Heart left ventricle (tissue), 16 donors: ENCODE results near the gene ADGRA1. TPM values are rescaled to one million over a fixed set of nuclear protein-coding genes. Genes with fewer than 3 reads are reported as not detected.

Experiments used
- ATAC-seq, 4 donors: fragments of 200-7000 bp; cut with Tn5 transposase; one replicate each; pipeline ENCODE4 v1.9.1; 2020 to 2022; ENCODE audit warnings: moderate library complexity in 4 of 4, mild to moderate bottlenecking in 3 of 4, moderate number of reproducible peaks in 1 of 4
- DNase-seq, 5 donors: peaks; one replicate each; pipeline ENCODE4 v3.0.0-alpha.2; 2020
- H3K27ac ChIP-seq, 12 donors: fragments of 200-600 bp; sonication (generic) in 4 of 12; one replicate each; pipeline versions ENCODE4 v1.5.0 to v1.8.0; 2016 to 2022; ENCODE audit warnings: mild to moderate bottlenecking in 2 of 12
- H3K27me3 ChIP-seq, 9 donors: fragments of 200-600 bp; sonication (generic) in 2 of 9; one replicate each; pipeline versions ENCODE4 v1.5.1 to v1.8.0; 2016 to 2022; ENCODE audit warnings: mild to moderate bottlenecking in 3 of 9
- H3K36me3 ChIP-seq, 9 donors: fragments of 200-600 bp; sonication (generic) in 2 of 9; one replicate each; pipeline versions ENCODE4 v1.5.0 to v1.8.0; 2018 to 2022; ENCODE audit warnings: mild to moderate bottlenecking in 2 of 9
- H3K4me1 ChIP-seq, 12 donors: fragments of 200-600 bp; sonication (generic) in 4 of 12; one replicate each; pipeline versions ENCODE4 v1.5.0 to v1.8.0; 2016 to 2022; ENCODE audit warnings: mild to moderate bottlenecking in 3 of 12
- H3K4me3 ChIP-seq, 12 donors: fragments of 200-600 bp; sonication (generic) in 4 of 12; one replicate each; pipeline versions ENCODE4 v1.5.0 to v1.8.0; 2017 to 2022; ENCODE audit warnings: mild to moderate bottlenecking in 9 of 12, moderate library complexity in 4 of 12
- H3K9me3 ChIP-seq, 12 donors: fragments of 200-600 bp; sonication (generic) in 4 of 12; one replicate each; pipeline versions ENCODE4 v1.5.0 to v1.8.0; 2016 to 2022; ENCODE audit warnings: mild to moderate bottlenecking in 1 of 12
- POLR2A ChIP-seq, 2 donors: fragments of 450-650 bp; IDR thresholded peaks; one replicate each; pipeline ENCODE4 v1.6.1; 2017; ENCODE audit warnings: antibody characterized with exemption in 2 of 2, mild to moderate bottlenecking in 2 of 2, moderate library complexity in 2 of 2
- WGBS, 4 donors: extraction: QIAGEN DNeasy Blood & Tissue Kit in 2 of 4; methylation state at CpG; one replicate each; pipeline versions ENCODE4 v1.1.5 to v1.1.7; 2013 to 2018; 5-methylcytosine and 5-hydroxymethylcytosine counted together
- intact Hi-C, 10 donors: fragments of 100-400 bp; cut with DNase I; formaldehyde crosslinking; loops; one replicate each; pipeline versions ENCODE4 v1.11.1 to v1.14.2; 2022
- polyA plus RNA-seq, 2 donors: library from polyadenylated mRNA; stranded (reverse); fragments of 200-250 nt; gene quantifications; one replicate each; pipeline ENCODE4 v1.2.3, GENCODE V29; 2013
- total RNA-seq, 9 donors: library from RNA; depleted of rRNA in 2 of 9; stranded (reverse); fragments of >200 nt in 2 of 9; fragmentation: NEBNext Ultra II Directional in 3 of 9; extraction: Animal tissue kit (Norgen Biotek cat#: 25700) in 3 of 9; gene quantifications; one replicate each; pipeline versions ENCODE4 v1.1.0 to v1.2.4, GENCODE V29; 2016 to 2023
- TF ChIP-seq, protein P1 (sequence below), 12 donors: fragments of 200-600 bp; sonication (generic) in 4 of 12; IDR thresholded peaks; one replicate each; pipeline versions ENCODE4 v1.5.0 to v1.8.0; 2018 to 2022; ENCODE audit warnings: antibody characterized with exemption in 12 of 12, mild to moderate bottlenecking in 5 of 12
- donor health status: ischemic (EF 13 %, LVEDD 7.1; RV severe dilation, severe dysfunction).
- donor health status: healthy with polysubstance abuse.
- donor health status: DM: no; HTN: yes; CAD: no.
- donor health status: DM: no; HTN: no; CAD: no.
- donor health status: ischemic (EF 25% LVEDD 6.9; RV normal size, moderate dysfunction).
- donor health status: ischemic (EF 25% LVEDD 5.7; RV mildly dilated, moderate dysfunction).
- donor health status: healthy.
- donor health status: DM: yes; HTN: yes; CAD: no.
- donor health status: ischemic (EF 35%, LVEDD 5.7; RV mildly dilated, moderate dysfunction).
- donor health status: nonischemic (EF 11% LVEDD 7.7; RV severe dilation, severe dysfunction).
- donor health status: DM: yes; HTN: yes; CAD: no.
- donor health status: PGD.
- donor health status: ischemic (EF 29% LVEDD 5.4; RV normal size, mild dysfunction).
- donor health status: nonischemic (EF 23%, LVEDD 6.1; RV moderate dilation, normal function).

Gene ADGRA1
- total and polyA plus RNA-seq, 11 donors: 0.03 to 0.19 (median 0.13) TPM; not detected in 8

DNA sequence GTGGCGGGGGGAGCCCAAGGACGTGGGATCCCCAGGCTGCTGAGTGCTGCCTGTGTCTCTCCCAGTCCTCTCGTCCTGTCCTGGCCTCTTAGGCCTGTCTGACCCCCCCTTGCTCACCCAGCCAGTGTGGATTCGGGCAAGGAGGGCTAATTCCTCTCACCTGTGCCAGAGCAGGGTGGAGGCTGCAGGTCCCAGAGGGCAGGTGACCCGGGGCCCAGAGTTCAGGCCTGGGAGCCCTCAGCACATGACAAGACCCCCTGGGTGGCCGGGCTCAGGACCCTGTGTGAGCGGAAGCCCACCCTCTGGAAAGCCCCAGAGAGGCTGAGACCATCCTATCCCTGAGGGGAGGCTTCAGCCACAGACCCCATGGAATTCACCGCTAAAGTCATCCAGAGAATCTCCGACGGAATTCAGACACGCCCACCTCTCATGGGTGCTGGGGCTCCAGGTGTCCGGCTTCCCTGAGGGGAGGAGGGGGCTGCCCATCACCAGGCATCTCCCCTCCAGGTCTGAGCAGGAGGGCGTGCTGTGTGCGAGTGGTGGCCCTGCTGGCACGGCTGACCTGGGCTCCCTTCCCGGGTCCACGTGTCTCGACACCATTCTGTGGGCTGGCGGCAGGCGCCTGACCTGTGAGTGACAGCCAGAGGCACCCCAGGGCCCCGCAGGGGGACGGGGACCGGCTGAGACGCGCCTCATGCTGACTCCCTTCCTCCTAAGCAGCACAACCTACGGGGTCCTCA lies 77.3 kb downstream of the ADGRA1 start:
- TF ChIP-seq, protein P1, sequence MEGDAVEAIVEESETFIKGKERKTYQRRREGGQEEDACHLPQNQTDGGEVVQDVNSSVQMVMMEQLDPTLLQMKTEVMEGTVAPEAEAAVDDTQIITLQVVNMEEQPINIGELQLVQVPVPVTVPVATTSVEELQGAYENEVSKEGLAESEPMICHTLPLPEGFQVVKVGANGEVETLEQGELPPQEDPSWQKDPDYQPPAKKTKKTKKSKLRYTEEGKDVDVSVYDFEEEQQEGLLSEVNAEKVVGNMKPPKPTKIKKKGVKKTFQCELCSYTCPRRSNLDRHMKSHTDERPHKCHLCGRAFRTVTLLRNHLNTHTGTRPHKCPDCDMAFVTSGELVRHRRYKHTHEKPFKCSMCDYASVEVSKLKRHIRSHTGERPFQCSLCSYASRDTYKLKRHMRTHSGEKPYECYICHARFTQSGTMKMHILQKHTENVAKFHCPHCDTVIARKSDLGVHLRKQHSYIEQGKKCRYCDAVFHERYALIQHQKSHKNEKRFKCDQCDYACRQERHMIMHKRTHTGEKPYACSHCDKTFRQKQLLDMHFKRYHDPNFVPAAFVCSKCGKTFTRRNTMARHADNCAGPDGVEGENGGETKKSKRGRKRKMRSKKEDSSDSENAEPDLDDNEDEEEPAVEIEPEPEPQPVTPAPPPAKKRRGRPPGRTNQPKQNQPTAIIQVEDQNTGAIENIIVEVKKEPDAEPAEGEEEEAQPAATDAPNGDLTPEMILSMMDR (IDR thresholded peaks at IDR 0.05): no peak
- TF ChIP-seq POLR2A (IDR thresholded peaks at IDR 0.05): no peak

DNA sequence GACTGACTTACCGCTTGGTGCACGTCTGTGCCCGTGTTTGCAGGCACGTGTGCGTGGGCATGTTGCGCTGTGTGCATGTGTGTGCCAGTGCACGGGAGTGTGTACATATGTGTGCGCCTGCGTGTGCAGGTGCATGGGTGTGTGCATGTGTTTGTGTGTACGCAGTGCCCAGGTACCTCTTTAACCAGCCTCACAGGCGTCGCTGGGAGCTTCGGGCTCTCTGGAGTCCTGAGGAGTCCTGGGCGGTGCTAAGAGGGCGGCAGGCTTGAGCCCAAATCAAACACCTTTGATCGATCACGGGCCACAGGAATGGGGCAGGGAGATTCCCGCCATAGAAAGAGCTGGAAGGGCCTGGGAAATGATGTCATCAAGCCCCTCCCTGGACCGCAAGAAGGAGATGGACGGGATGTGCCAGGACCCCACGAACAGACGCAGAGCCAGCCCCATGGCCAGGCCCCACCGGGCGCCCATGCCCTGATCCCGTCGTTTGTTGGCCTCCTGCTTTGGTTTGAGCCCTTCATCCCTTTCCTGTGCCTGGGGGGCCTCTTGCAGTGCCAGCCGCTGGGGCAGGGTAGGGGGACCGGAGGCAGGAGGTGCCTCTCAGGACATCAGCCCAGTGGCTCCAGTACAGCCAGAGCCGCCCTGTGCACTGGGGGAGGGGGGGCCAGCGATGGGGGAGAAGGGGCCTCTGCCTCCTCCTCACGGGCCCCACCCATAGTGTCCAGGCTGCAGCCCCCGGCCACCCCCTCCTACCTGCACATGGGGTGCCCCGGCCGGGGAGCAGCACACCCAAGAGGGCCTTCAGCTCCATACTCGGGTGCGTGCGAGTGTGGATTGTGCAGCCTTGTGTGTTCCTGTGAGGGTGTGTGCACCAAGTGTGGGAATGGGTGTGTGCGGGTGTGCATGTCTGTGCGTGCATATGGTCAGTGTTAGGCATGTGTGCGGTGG lies 78.1 kb downstream of the ADGRA1 start:
- TF ChIP-seq POLR2A (IDR thresholded peaks at IDR 0.05): no peak
- TF ChIP-seq, protein P1 (IDR thresholded peaks at IDR 0.05): no peak
- Histone ChIP-seq H3K9me3 (no peaks in the 10 kb centered on the region), H3K4me1 (peaks cover 0 to 11% (median 7%) of the 10 kb centered on the region in 12 donors), H3K27me3 (peaks cover 11 to 48% (median 22%) of the 10 kb centered on the region in 9 donors), H3K27ac (no peak overlapping the region), H3K36me3 (no peaks in the 10 kb centered on the region), H3K4me3 (no peak overlapping the region)
- intact Hi-C loops: no loop called here
- DNase-seq (peak in 2 of 5 donors; percentile 9 to 25), ATAC-seq (no peak)
- WGBS, 4 donors: 88 to 90% (median 89%) methylated on average over 29 to 40 of the region's 40 CpGs

More for the DNA sequence above, 77.3 kb downstream of the ADGRA1 start:
- H3K4me1 ChIP-seq: peaks cover 0 to 19% (median 11%) of the 10 kb centered on the region in 12 donors
- no peaks in the 10 kb centered on the region for H3K36me3 ChIP-seq
- intact Hi-C loops: no loop called here
- 64 to 74% (median 72%) methylated on average over 19 to 26 of the region's 26 CpGs for WGBS, 4 donors
- DNase-seq (peak in 2 of 5 donors; percentile 11 to 25), ATAC-seq (no peak)
- H3K27ac ChIP-seq: no peak overlapping the region
- peaks cover 14 to 53% (median 30%) of the 10 kb centered on the region in 9 donors for H3K27me3 ChIP-seq
- H3K4me3 ChIP-seq: no peak overlapping the region
- no peaks in the 10 kb centered on the region for H3K9me3 ChIP-seq

DNA sequence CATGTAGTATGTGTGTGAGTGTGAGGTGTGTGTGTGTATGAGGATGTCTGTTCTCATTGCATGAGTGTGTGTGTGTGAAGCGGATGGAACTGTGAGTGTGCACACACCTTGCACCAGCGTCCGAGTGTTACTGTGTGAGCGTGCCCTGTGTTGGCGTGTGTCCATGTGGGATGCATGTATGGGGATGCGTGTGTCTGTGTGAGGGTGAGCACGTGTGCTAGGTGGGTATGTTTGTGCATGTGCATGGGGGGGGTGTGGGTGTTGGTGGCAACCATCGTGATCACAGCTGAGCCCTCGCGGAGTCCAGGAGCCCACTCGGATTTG lies 78.7 kb downstream of the ADGRA1 start:
- WGBS, 4 donors: 91 to 94% (median 91%) methylated on average over 8 to 11 of the region's 11 CpGs
- ATAC-seq: no peak
- intact Hi-C loops: no loop called here

More for the DNA sequence above, 78.7 kb downstream of the ADGRA1 start:
- peak in 1 of 5 donors; percentile 12 for DNase-seq
- Histone ChIP-seq H3K27me3 (peaks cover 4 to 42% (median 17%) of the 10 kb centered on the region in 9 donors), H3K36me3 (no peaks in the 10 kb centered on the region), H3K9me3 (no peaks in the 10 kb centered on the region), H3K4me1 (peaks cover 0 to 5% (median under 1%) of the 10 kb centered on the region in 12 donors), H3K4me3 (no peak overlapping the region), H3K27ac (no peak overlapping the region)
- no peak for TF ChIP-seq POLR2A (IDR thresholded peaks at IDR 0.05)
- TF ChIP-seq, protein P1 (IDR thresholded peaks at IDR 0.05): no peak
